Vagina (tissue), 2 donors: ENCODE results near the gene OR10V1.

Source experiments
- POLR2A ChIP-seq, 2 donors: fragments of 450-650 bp; IDR thresholded peaks; one replicate each; pipeline ENCODE4 v1.6.1; 2017; ENCODE audit warnings: antibody characterized with exemption in 2 of 2, mild to moderate bottlenecking in 2 of 2, moderate library complexity in 2 of 2
- POLR2AphosphoS5 ChIP-seq, 2 donors: sonication (generic); formaldehyde crosslinking; IDR thresholded peaks; one replicate each; pipeline ENCODE4 v1.9.0; 2017; ENCODE audit warnings: antibody characterized with exemption in 2 of 2, mild to moderate bottlenecking in 2 of 2, low read depth in 1 of 2; ENCODE audit not compliant: insufficient read depth in 1 of 2
- TF ChIP-seq, protein P1 (sequence below), 3 experiments: fragments of 450-650 bp in 2 of 3; fragments of 200-600 bp in 1 of 3; sonication (generic) in 1 of 3; IDR thresholded peaks; one replicate each; pipeline ENCODE4 v1.5.1; 2017 to 2019; ENCODE audit warnings: antibody characterized with exemption in 3 of 3, mild to moderate bottlenecking in 2 of 3, moderate library complexity in 2 of 3

- TF ChIP-seq, protein P1, sequence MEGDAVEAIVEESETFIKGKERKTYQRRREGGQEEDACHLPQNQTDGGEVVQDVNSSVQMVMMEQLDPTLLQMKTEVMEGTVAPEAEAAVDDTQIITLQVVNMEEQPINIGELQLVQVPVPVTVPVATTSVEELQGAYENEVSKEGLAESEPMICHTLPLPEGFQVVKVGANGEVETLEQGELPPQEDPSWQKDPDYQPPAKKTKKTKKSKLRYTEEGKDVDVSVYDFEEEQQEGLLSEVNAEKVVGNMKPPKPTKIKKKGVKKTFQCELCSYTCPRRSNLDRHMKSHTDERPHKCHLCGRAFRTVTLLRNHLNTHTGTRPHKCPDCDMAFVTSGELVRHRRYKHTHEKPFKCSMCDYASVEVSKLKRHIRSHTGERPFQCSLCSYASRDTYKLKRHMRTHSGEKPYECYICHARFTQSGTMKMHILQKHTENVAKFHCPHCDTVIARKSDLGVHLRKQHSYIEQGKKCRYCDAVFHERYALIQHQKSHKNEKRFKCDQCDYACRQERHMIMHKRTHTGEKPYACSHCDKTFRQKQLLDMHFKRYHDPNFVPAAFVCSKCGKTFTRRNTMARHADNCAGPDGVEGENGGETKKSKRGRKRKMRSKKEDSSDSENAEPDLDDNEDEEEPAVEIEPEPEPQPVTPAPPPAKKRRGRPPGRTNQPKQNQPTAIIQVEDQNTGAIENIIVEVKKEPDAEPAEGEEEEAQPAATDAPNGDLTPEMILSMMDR (IDR thresholded peaks at IDR 0.05), result no peak
- TF ChIP-seq POLR2A (IDR thresholded peaks at IDR 0.05), result no peak
- TF ChIP-seq POLR2AphosphoS5 (IDR thresholded peaks at IDR 0.05; ENCODE audit: insufficient read depth in 1 of 2, low read depth in 1 of 2), result no peak
These were observed 8.4 kb downstream of the OR10V1 start for GRCh38 chr11:59705294-59705693.
